ENCODE results near the gene EYA3. TPM values are rescaled to one million over a fixed set of nuclear protein-coding genes. Genes with fewer than 3 reads are reported as not detected.

Gene EYA3
- total and polyA plus RNA-seq, 2 of the 8 experiments (the other 6 are each of a cell fraction or from before 2014, with no cell fraction given), result 15.0 to 33.9 TPM

DNA sequence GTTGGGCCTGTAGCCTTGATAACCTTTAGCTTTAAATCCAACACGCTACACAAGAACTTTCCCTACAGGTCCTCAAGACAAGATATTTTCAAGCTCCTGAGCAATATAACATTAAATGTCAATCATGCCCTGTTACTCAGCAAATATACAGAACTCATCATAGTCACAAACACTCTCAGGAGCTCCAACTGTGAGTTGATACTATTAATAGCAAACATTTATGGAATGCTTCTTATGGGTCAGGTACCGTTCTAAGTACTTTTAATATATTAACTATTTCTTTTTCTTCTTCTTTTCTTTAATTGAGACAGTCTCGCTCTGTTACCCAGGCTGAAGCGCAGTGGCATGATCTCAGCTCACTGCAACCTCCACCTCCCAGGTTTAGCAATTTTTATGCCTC lies 10.1 kb downstream of the EYA3 start:
- H3K23me2 ChIP-seq (ENCODE audit: low read depth, low read length), result no peaks in the 10 kb centered on the region
- H3K4me2 ChIP-seq (ENCODE audit: insufficient read depth in 1 of 2, low read depth in 2 of 2, low read length in 2 of 2), result no peak overlapping the region
- H3K14ac ChIP-seq (ENCODE audit: insufficient read length), result no peak overlapping the region
- peaks cover 0 to 2% of the 10 kb centered on the region in 2 experiments for H4K20me1 ChIP-seq (replicated peaks in 1 of 2; ENCODE audit: control insufficient read depth in 1 of 2, insufficient read depth in 2 of 2, low read length in 2 of 2)
- no peak overlapping the region for H2BK12ac ChIP-seq (ENCODE audit: low read depth, low read length)
- H2AK5ac ChIP-seq (ENCODE audit: low read depth, low read length), result no peak overlapping the region
- no peaks in the 10 kb centered on the region for H3K9me3 ChIP-seq (ENCODE audit: insufficient read depth in 2 of 2, low read depth in 1 of 2, low read length in 1 of 2)
- H3K79me2 ChIP-seq (ENCODE audit: control insufficient read depth in 1 of 2, insufficient read depth in 2 of 2, low read length in 2 of 2), result peaks cover 0 to 71% of the 10 kb centered on the region in 2 experiments; a peak in 2 of 4 replicates
- WGBS, 2 experiments (ENCODE audit: extremely low coverage in 1 of 2, insufficient coverage in 1 of 2, insufficient read length in 1 of 2, insufficient replicate concordance in 2 of 2, low coverage in 1 of 2, low lambda C conversion rate in 2 of 2, missing lambda C conversion rate in 1 of 2), result 97% methylated on average over 4 of the region's 4 CpGs; no CpG with 5 or more reads in 1 of the 2 experiments
- H3K4ac ChIP-seq (replicated peaks; ENCODE audit: insufficient read length, low read depth, low read length), result no peak overlapping the region
- FAIRE-seq, result no peak
- H2BK20ac ChIP-seq (ENCODE audit: low read length), result no peak overlapping the region
- no peak overlapping the region for H3K27ac ChIP-seq (ENCODE audit: low read depth, low read length)
- DNase-seq (ENCODE audit: low read depth in 1 of 2, low spot score in 2 of 2), result no peak
- no peaks in the 10 kb centered on the region for H3K27me3 ChIP-seq (replicated peaks in 1 of 4; ENCODE audit: control insufficient read depth in 3 of 4, extremely low read depth in 1 of 4, insufficient read depth in 3 of 4, low read length in 3 of 4)
- H3K56ac ChIP-seq (replicated peaks; ENCODE audit: insufficient read length, low read depth, low read length), result no peak overlapping the region
- no peak overlapping the region for H2AFZ ChIP-seq (ENCODE audit: low read length)
- no peak overlapping the region for H3K4me3 ChIP-seq (ENCODE audit: extremely low read depth in 1 of 4, insufficient read depth in 2 of 4, low read depth in 3 of 4, low read length in 4 of 4)
- H2BK5ac ChIP-seq (ENCODE audit: low read depth, low read length), result no peak overlapping the region
- H3K4me1 ChIP-seq (replicated peaks in 1 of 4; ENCODE audit: control insufficient read depth in 3 of 4, insufficient read depth in 4 of 4, low read length in 3 of 4), result no peaks in the 10 kb centered on the region
- H2BK120ac ChIP-seq (replicated peaks; ENCODE audit: low read depth, low read length), result no peak overlapping the region
- H4K8ac ChIP-seq (ENCODE audit: extremely low read depth, insufficient read depth, low read length), result no peak overlapping the region
- ChIA-PET POLR2A (ENCODE audit: partially characterized antibody) (interaction anchor here (0.6 to 5.6 kb wide), 4 partner anchors 9 to 266 kb away, joined by 3 to 26 read pairs (median 3); partner anchors contain the start of gene EYA3), CTCF (ENCODE audit: partially characterized antibody) (interaction anchor here (0.7 to 2.0 kb wide), 4 partner anchors 9 to 14 kb away, joined by 3 to 11 read pairs (median 4); no protein-coding TSS in a partner anchor)
- no peak overlapping the region for H3K23ac ChIP-seq (ENCODE audit: insufficient read length)
- H3K36me3 ChIP-seq (ENCODE audit: control insufficient read depth in 2 of 4, insufficient read depth in 4 of 4, low read length in 3 of 4), result peaks cover 0 to 5% (median 0%) of the 10 kb centered on the region in 4 experiments; a peak in 1 of 8 replicates
- H2BK15ac ChIP-seq (ENCODE audit: low read length), result no peak overlapping the region
- H3K9ac ChIP-seq (replicated peaks in 1 of 4; ENCODE audit: extremely low read depth in 1 of 4, low read depth in 3 of 4, low read length in 3 of 4), result no peak overlapping the region
- no peak overlapping the region for H4K91ac ChIP-seq (replicated peaks; ENCODE audit: insufficient read length, low read length)
- H3K79me1 ChIP-seq (ENCODE audit: low read depth, low read length), result peaks cover 2% of the 10 kb centered on the region; the same call in 1 of the 2 replicates
- no peak overlapping the region for H3K18ac ChIP-seq (ENCODE audit: extremely low read depth, low read length)
- no peak overlapping the region for H4K5ac ChIP-seq (ENCODE audit: insufficient read length, low read depth, low read length)
- TF ChIP-seq PHF8 (conservative IDR thresholded peaks at IDR 0.05; ENCODE audit: low read depth, low read length), result no peak
- no peak for TF ChIP-seq TEAD4 (IDR thresholded peaks at IDR 0.05; ENCODE audit: low read depth, low read length)
- TF ChIP-seq NRF1 (IDR thresholded peaks at IDR 0.05; ENCODE audit: low read depth, low read length), result no peak
- TF ChIP-seq CEBPB (IDR thresholded peaks at IDR 0.05; ENCODE audit: low read depth, low read length), result no peak
- TF ChIP-seq BCL11A (IDR thresholded peaks at IDR 0.05; ENCODE audit: low read depth in 2 of 2, low read length in 2 of 2), result no peak
- TF ChIP-seq CHD2 (IDR thresholded peaks at IDR 0.05; ENCODE audit: low read length), result no peak
- no peak for TF ChIP-seq RNF2 (IDR thresholded peaks at IDR 0.05; ENCODE audit: borderline replicate concordance, low read depth, low read length, missing control alignments, poor library complexity, severe bottlenecking)
- TF ChIP-seq CBX5 (IDR thresholded peaks at IDR 0.05; ENCODE audit: low read depth, low read length), result no peak
- TF ChIP-seq CREB1 (IDR thresholded peaks at IDR 0.05), result no peak
- TF ChIP-seq SP4 (IDR thresholded peaks at IDR 0.05; ENCODE audit: low read length), result no peak
- no peak for TF ChIP-seq RBBP5 (IDR thresholded peaks at IDR 0.05; ENCODE audit: borderline replicate concordance, low read depth, low read length)
- no peak for TF ChIP-seq CBX8 (IDR thresholded peaks at IDR 0.05; ENCODE audit: borderline replicate concordance, low read depth, low read length)
- TF ChIP-seq, protein P1, sequence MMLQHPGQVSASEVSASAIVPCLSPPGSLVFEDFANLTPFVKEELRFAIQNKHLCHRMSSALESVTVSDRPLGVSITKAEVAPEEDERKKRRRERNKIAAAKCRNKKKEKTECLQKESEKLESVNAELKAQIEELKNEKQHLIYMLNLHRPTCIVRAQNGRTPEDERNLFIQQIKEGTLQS (IDR thresholded peaks at IDR 0.05; ENCODE audit: insufficient read depth, low read depth, low read length), result no peak
- no peak for TF ChIP-seq SP2 (IDR thresholded peaks at IDR 0.05; ENCODE audit: low read length)
- TF ChIP-seq CHD1 (IDR thresholded peaks at IDR 0.05; ENCODE audit: low read depth, low read length), result no peak

All from H1 (cell line).